Effector CD4-positive, alpha-beta T cell (primary cell): ENCODE results near the gene ARMC5.

Source experiments
- DNase-seq: peaks from one replicate; pipeline ENCODE4 v3.0.0-alpha.2; 2020

Gene ARMC5

DNA sequence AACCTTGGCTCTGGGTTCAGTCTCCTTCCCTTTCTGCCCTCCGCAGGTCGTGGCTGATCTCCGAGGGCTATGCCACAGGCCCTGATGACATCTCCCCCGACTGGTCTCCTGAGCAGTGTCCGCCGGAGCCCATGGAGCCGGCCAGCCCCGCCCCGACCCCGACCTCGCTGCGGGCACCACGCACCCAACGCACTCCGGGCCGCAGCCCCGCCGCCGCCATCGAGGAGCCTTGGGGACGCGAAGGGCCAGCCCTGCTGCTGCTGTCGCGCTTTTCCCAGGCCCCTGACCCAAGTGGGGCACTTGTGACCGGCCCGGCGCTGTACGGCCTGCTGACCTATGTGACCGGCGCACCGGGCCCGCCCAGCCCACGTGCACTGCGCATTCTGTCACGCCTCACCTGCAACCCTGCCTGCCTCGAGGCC lies 5.1 kb downstream of the ARMC5 start:
- no peak for DNase-seq

DNA sequence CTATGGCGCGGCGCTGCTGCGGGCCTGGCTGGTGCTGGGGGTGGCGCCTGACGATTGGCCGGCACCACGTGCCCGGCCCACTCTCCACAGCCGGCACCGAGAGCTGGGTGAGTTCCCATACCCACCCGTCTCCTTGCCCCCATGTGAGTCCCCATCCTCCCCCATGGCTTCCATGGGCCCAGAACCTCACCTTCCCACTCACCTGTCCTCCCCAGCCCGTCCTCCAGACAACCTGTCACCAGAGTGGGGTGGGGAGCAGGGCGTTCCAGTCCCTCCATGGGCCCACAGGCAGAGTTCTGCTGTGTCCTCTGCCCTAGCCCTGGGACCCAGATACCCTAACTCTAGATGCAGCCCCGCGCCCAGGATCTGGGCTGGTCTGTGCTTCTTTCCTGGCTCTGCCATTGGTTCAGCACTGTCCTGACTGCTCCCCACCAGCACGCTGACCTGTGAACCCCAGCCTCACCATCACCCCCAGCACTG lies 5.5 kb downstream of the ARMC5 start:
- DNase-seq: no peak

DNA sequence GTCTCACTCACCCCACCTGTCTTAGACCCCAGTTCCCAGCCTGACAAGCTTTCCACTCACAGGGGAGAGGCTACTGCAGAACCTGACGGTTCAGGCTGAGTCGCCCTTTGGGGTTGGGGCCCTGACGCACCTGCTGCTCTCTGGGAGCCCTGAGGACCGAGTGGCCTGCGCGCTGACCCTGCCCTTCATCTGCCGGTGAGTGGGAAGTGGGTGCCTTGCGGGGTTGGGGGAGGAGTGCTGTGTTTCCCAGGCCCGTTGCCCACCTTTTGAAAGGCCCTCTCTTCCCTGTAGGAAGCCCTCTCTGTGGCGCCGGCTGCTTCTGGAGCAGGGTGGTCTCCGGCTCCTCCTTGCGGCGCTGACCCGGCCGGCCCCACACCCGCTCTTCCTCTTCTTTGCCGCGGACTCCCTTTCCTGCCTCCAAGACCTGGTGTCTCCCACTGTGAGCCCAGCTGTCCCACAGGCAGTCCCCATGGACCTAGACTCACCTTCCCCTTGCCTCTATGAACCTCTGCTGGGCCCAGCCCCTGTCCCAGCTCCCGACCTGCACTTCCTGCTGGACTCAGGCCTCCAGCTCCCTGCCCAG lies 6.6 kb downstream of the ARMC5 start:
- DNase-seq: no peak

DNA sequence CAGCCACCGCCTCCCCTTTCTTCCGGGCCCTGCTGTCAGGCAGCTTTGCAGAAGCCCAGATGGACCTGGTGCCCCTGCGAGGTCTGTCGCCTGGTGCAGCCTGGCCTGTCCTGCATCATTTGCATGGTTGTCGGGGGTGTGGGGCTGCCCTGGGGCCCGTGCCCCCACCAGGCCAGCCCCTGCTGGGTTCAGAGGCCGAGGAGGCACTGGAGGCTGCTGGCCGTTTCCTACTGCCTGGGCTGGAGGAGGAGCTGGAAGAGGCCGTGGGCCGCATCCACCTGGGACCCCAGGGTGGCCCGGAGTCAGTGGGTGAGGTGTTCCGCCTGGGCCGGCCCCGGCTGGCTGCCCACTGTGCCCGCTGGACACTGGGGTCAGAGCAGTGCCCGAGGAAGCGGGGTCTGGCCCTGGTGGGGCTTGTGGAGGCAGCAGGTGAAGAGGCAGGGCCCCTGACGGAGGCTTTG lies 7.1 kb downstream of the ARMC5 start:
- DNase-seq: no peak

DNA sequence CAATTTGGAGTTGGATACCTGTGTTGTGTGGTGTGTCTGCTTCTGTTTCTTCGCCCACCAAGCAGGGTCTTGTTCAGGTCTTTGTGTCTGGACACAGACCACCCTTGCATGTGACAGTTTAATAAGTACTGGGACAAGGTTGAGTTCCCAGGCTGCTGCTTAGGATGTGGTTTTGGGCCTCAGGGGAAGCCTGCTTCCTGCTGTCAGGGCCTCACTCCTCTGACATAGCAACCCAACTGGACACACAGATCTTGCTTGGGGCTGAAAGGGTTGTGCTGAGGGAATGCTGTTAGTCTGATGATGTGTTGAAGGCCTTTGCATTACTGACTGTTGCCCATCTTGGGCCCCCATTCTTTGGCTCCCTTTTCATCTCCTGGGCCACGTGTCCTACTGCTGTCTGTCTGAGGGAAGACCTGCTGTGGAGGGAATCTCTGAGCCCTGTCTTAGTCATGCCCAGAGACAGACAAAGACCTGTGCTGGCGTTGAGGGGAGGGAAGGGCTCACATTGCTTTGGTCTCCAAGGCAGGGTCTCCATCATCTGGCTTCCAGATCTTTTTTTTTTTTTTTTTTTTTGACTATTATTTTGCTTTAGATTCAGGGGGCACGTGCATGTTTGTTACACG lies 8.0 kb downstream of the ARMC5 start:
- no peak for DNase-seq

DNA sequence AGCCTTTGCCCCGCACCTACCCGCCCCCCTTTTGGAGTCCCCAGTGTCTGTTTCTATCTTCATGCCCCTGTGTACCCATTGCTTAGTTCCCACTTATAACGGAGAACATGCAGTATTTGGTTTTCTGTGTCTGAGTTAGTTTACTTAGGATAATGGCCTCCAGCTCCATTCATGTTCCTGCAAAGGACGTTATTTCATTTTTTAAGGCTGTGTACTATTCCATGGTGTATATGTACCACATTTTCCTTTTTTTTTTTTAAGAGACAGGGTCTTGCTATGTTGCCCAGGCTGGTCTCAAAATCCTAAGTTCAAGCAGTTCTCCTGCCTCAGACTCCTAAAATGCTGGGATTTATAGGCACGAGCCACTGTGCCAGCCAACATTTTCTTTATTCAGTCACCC lies 8.6 kb downstream of the ARMC5 start:
- no peak for DNase-seq

DNA sequence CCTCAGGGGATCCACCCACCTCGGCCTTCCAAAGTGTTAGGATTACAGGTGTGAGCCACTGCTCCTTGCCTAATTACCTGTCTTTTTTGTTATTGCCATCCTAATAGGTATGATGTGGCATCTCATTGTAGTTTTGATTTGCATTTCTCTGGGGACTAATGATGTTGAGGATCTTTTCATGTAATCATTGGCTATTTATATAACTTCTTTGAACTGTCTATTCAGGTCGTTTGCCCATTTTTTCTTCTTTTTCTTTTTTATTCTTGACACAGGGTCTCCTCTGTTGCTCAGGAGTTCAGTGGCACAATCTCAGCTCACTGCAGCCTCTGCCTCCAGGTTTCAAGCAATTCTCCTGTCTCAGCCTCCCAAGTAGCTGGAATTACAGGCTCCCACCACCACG lies 11.3 kb downstream of the ARMC5 start:
- DNase-seq: no peak

DNA sequence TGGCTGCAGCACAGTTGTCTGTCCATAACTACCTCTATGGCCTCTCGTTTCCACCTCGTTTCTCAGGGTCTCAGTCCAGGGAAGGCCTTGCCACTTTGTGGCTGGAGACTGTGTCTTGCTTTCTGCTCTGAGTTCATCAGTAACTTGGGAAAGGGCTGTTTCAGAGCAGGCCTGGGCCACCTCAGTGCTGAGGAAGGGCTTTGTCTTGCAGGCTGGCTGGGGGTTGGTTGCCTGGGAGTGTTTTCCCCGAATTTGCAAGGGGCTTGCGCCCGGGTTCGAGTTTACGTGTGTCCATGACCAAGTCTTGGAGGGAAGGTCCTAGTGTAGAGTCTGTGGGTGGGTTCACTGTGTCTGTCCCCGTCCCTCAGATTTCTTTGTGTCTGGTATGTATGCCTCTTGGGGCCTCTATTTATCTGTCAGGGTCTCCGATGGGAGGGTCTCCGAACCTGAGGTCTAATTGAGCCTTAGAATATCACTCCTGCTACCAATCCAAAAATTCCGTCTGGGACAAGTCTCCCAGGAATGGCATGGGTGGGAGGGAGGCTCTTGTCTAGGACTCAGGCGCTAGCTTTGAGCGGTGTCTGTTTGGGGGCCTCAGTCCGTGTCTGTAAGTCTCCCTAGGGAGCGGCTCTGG lies 12.1 kb downstream of the ARMC5 start:
- DNase-seq: no peak

DNA sequence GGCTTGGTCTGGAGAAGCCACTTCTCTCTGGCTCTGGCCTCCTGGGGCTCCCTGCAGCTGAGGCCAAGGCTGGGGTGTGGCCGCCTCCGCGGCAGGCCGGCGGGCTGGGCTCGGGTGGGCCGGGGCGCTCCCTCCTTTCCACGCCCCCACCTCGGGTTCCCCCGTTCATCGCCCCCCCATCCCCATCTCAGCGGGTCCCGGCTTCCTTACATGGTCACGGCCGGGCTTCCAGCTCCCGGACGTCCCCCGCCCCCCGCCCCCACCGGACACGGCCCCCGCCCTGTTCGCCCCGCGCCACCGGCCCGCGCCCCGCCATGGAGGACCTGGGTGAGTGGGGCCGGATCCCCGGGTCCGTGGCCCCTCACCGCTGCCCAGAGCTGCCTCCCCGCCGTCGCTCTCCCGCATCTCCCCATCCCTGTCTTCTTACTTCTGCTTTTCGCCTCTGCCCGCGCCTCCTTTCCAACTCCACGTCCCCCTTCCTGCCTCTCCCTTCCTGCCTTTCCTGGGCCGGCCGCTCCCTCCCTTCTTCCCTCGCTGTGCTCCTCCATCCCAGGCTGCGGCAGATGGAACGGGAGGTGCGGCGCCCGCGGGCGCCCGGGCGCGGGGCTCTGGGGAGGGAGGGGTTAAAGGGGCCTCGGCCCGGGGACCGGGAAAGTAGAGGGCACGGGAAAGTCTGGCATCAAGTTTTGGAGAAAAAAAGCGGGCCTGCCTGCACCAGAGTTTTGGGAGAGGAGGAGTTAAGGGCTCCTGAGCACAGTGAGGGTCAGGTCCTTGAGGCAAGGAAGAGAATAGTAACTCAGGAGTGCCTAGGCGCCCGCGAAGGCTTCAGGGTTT lies 12.8 kb downstream of the ARMC5 start, which contains the start of gene TGFB1I1:
TGFB1I1 (plus strand) TSS at position 278 of the 834 bp plus-strand sequence; CDS start at position 315, 37 bp downstream.
- no peak for DNase-seq

DNA sequence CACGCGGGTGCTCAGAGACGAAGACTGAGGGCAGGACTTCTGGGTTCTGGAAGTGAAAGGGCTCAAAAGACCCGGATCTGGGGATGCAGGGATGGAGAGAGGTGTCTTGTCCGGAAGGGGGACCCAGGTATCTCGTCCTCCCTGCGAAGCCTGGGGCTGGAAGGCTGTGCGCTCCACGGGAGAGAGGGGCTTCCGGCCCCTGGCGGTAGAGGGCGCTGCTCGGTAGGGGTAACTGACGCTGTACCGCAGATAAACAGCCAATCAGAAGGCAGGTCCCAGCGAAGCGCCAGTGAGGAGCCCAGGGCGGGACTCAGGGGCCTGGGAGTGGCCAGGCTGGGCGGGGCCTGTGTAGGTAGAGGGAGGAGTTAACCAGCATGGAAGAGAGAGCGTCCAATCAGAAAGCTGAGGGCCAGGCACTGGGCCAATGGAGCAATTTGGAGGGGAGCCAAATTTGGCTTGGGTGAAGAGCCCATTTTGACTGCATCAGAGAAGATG lies 13.5 kb downstream of the ARMC5 start:
- no peak for DNase-seq

DNA sequence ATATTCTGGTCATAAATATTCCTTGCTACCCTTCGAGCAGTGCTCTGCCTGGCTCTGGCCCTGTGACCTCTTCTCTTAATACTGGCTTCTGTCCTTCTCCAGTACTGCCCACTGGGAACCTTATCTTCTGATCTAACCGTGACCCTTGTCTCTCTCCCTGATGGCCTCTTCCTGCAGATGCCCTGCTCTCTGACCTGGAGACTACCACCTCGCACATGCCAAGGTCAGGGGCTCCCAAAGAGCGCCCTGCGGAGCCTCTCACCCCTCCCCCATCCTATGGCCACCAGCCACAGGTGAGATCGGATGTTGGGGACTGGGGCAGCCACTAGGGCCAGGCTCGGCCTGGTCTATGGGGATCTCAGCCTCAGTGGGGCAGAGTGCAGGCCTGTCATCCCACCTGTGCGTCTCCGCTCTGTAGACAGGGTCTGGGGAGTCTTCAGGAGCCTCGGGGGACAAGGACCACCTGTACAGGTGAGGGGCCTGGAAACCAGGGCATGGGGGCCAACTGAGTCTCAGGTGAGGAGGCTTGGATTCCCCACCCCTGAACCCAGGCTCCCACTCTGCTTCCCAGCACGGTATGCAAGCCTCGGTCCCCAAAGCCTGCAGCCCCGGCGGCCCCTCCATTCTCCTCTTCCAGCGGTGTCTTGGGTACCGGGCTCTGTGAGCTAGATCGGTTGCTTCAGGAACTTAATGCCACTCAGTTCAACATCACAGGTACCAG lies 14.1 kb downstream of the ARMC5 start:
- no peak for DNase-seq

DNA sequence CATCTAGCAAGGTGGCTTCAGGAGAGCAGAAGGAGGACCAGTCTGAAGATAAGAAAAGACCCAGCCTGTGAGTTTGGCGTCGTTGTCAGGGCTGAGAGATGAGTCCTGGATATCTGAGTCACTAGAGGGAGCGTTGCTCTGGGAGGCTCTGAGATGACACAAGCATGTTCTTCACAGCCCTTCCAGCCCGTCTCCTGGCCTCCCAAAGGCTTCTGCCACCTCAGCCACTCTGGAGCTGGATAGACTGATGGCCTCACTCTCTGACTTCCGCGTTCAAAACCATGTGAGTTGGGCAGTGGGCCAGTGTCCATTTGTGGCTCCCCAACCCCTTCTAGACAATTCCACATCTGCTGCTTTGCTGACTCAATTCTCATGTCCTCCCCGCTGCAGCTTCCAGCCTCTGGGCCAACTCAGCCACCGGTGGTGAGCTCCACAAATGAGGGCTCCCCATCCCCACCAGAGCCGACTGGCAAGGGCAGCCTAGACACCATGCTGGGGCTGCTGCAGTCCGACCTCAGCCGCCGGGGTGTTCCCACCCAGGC lies 14.9 kb downstream of the ARMC5 start:
- no peak for DNase-seq

DNA sequence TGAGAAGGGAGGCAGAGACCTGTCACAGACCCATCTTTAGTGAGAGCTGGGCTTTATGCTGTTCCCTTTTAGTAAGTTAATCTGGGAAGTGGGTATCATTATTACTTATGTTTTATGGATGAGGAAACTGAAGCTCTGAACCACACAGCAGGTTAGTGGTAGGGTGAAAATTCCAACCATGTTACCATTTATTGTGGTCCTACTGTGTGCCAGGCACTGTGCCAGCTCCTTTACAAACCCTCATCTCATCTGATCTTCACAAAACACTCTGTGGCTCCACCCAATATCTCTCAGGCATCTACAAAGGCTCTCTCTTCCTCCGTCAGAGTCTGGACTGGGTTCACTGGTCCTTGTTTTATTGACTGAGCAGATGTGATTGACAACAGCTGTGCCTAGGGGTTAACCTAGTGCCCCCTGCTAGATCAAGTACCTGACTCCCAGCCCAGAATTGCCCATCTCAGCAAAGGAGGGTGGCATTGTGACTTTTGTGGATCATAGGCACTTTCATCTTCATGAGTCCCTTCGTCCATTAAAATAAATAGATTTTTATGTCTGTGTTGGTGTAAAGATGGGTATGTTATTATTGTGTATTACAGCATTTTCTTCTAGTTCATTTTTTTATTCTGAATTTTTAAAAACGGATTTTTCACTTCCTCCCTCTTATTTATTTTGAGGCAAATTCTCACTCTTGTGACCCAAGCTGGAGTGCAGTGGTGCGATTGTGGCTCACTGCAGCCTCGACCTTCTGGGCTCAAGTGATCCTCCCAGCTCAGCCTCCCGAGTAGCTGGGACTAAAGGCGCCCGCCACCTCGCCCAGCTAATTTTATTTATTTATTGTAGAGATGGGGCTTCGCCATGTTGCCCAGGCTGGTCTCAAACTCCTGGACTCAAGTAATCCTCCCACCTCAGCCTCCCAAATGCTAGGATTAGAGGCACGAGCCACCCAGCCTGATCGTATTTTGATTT lies 15.8 kb downstream of the ARMC5 start:
- no peak for DNase-seq

DNA sequence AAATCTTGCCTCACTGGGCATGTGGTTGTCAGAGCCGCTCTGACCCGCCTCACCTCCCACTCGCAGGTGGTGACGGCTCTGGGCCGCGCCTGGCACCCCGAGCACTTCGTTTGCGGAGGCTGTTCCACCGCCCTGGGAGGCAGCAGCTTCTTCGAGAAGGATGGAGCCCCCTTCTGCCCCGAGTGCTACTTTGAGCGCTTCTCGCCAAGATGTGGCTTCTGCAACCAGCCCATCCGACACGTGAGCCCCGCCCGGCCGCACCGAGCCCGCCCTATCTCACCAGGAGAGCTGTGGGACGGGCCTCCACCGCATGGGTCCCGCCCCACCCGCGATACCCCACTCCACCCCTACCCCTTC lies 16.6 kb downstream of the ARMC5 start:
- DNase-seq: no peak

DNA sequence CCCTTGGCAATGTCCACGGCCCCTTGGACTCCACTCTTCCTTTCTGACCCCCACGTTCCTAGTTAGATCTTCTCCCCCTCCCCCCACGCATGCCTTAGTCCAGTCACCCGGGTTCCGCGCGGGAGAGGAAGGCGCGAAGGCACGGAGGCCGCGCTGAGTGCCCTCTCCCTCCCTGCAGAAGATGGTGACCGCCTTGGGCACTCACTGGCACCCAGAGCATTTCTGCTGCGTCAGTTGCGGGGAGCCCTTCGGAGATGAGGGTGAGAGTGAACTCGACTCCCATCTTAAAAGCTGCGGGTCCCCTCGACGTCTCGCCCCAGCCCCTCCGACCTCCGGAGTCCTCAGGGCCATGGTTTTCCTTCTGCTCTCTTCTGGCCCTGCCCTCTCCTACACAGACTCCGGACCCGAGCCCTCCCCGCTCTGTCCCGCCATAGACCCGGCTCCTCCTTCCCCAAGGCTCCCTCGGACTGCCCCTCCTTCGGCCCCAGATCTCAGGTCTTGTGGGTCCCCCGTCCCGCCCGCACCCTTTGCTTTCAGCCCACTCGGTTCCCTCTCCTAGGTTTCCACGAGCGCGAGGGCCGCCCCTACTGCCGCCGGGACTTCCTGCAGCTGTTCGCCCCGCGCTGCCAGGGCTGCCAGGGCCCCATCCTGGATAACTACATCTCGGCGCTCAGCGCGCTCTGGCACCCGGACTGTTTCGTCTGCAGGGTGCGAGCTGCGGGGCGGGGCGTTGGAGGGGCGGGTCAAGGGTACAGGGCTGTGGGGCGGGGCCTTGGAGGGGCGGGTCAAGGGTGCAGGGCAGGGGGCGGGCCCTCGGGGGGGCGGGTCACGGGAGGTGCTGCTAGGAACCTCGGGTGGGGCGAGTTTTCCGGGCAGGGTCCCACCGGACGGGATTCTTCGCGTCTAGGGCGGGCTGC lies 17.3 kb downstream of the ARMC5 start:
- peak; percentile 77 for DNase-seq

DNA sequence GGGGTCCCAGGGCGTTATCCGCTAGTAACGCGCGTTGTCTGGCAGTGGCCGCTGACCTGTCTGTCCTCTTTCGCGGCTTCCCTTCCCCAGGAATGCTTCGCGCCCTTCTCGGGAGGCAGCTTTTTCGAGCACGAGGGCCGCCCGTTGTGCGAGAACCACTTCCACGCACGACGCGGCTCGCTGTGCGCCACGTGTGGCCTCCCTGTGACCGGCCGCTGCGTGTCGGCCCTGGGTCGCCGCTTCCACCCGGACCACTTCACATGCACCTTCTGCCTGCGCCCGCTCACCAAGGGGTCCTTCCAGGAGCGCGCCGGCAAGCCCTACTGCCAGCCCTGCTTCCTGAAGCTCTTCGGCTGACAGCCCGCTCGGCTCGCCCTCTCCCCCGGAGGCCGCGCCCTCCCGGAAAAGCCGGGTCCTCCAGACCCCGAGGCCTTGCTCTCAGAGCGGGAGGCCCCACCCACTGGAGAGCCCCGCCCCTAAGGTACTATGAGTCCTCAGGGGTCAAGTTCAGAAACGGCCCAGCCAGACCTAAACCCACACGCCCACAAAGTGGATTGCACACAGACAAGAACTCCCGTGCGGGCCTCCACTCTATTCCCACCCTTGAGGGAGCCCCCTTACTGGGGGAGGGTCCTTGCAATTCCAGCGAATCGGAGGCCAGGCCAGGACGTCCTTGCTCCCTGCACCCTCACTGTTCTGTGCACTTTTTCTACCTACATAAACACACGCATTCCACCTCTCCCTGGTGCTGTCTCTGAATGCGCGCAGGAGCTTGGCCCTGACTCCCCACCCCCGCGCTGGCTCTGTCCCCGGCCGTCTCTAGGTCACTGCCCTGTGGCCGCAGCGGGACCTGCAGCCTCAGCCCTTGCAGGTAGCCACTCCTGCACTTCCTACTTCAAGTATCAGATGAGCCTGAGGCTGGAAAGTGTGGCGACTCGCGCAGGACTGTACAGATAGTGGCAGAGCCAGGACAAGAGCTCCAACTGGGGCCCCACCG lies 18.2 kb downstream of the ARMC5 start:
- no peak for DNase-seq

DNA sequence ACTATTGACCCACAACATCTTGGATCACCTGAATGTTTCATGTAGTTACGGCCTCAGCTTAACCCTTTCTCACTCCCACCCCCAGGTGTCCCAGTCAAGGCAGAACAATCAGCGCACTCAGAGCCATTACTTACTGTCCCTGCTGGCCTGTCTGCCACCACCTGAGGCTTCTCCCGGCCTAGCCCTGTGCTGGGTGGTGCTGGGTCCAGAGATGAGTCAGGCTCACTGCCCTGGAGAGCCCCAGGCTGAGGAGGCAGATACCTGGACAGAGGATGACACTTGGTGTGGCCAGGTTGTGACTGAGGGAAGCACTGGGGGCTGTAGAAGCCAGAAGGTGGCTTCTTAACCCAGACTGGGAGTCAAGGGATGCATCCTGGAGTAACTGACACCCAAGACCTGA lies 19.7 kb downstream of the ARMC5 start:
- no peak for DNase-seq

DNA sequence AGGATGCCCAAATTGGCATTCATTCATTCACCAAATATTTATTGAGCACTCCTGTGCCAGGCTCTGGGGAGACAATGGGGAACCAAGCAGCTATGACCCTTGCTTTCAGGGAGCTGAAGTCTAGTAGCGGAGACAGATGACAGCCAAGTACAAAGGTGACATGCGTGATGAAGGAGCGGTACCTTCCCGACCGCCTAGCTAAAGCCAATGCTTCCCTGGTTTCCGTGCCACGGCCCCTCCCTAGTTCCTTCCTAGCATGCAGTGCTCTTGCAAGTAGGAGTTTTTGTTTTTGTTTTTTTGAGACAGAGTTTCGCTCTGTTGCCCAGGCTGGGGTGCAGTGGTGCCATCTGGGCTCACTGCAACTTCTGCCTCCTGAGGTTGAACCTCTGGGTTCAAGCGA lies 20.4 kb downstream of the ARMC5 start:
- DNase-seq: no peak
